ENCODE data around the gene FAM163B.

The FAM163B gene

DNA sequence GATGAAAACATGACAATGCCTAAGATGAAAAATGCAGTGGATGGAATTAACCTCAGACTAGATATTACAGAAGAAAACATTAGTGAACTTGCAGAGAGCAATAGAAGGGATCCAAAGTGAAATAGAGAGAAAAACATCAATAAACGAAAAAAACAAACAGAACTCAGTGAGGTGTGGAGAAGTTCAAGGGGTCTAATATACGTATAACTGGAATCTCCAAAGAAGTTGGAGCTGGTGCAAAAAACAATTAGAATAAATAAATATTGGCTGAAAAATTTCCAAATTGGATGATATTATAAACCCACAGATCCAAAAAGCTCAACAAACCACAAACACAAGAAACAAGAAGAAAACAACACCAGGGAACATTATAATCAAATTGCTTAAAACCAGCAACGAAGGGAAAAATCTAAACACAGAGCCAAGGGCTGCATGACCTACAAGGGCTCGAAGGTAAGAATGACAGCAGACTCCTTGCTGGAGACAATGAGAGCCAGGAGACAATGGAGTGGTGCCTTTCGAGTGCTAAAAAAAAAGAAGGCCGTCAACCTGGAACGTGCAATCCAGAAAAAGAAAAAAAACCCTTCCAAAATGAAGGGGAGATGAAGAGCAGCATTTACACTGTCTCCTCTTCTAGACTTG is 11.8 kb downstream of the FAM163B start:
- DNase-seq, result no peak

- no peak for DNase-seq
Observed at GRCh38 chr9:133595910-133596309, 13.3 kb downstream of the FAM163B start.

- no peak for DNase-seq
Observed at GRCh38 chr9:133594310-133594709, 14.9 kb downstream of the FAM163B start.

DNA sequence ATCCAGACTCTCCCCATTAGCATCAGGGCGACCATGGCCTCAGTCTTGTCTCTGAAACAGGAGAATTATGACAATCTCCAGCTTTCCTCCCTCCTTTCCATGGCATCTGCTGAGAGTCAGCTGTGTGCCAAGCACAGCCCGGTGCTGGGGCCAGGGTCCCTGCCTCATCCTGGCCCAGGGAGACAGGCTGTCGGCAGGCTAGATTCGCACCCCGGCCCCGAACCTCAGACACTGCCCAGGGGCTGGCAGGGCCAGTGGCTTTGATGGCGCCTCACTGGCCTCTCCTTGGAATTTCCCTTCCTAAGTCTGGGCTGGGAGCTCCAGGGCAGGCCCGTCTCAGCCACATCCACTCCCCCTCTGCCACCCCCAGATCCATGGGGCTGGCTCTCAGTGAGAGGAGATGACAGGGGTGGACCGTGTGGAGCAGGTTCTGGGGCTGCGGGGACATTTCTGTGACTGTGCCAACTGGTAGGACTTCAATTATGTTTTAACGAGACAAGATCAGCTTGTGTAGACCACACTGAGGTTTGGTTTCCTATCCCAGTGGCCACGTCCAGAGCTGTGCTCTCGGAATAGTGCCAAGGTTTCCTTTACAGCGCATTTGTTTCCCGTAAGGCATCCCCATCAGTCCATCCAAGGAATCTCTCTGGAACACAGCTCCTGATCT is 15.5 kb downstream of the FAM163B start:
- DNase-seq, result no peak

DNA sequence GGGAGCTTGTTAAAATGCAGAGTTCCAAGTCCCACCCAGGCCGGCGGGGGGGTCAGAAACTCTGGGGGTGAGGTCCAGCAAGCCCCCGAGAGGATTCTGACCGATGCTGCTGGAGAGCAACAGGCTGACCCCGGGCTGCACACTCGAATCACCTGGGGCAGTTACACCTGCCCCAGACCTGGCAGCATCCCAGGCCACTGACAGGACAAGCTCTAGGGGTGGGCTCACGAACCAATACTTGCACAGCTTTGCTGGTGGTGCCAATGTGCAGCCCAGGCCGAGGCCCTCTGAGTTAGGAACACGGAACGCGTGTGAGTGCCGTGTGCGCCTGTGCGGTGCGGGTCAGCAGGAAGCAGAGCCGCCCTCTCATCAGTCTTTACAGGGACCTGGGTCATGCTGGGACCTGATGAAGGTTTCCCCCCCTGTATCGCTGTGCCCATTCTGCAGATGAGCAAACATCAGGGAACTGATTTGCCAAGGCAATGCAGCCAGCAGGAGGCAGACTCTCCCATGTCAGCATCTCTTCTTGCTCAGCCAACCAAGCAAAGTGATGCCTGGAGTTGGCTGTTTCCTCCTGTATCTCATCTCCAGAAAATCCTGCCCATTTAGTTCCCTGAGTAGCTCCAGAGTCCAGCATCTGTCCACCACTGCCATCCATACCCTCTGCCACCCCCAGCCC is 16.3 kb downstream of the FAM163B start:
- DNase-seq, result peak in 1 of 5 donors; percentile 10

DNA sequence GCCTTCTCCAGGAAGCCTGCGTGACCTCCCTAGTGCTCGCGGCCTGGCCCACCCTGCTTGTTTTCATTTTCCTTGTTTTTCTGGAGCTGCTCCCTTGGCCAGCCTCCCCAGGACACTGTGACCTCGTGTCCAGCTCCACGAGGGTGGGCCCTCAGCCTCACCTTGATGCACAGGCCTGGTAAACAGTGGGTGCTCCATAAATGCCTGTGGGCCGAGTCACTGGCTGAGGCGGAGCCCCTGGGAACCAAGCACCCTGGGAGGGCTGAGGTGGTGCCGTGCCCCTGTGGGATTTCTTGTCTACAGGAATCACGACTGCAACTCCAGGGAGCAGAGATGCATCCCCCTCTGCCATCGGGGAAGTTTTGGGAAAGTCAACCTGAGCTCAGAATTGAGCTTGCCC is 17.2 kb downstream of the FAM163B start:
- no peak for DNase-seq

GRCh38 chr9:133591116-133591910 is 17.9 kb downstream of the FAM163B start:
- no peak for DNase-seq

- no peak for DNase-seq
Observed at GRCh38 chr9:133590231-133590855, 18.8 kb downstream of the FAM163B start.

- DNase-seq, result peak in 3 of 5 donors; percentile 7 to 32 (median 31)
Observed at GRCh38 chr9:133589454-133590227, 19.5 kb downstream of the FAM163B start.

GRCh38 chr9:133587466-133587865 is 21.7 kb downstream of the FAM163B start:
- no peak for DNase-seq

GRCh38 chr9:133587051-133587450 is 22.1 kb downstream of the FAM163B start:
- DNase-seq, result no peak

DNA sequence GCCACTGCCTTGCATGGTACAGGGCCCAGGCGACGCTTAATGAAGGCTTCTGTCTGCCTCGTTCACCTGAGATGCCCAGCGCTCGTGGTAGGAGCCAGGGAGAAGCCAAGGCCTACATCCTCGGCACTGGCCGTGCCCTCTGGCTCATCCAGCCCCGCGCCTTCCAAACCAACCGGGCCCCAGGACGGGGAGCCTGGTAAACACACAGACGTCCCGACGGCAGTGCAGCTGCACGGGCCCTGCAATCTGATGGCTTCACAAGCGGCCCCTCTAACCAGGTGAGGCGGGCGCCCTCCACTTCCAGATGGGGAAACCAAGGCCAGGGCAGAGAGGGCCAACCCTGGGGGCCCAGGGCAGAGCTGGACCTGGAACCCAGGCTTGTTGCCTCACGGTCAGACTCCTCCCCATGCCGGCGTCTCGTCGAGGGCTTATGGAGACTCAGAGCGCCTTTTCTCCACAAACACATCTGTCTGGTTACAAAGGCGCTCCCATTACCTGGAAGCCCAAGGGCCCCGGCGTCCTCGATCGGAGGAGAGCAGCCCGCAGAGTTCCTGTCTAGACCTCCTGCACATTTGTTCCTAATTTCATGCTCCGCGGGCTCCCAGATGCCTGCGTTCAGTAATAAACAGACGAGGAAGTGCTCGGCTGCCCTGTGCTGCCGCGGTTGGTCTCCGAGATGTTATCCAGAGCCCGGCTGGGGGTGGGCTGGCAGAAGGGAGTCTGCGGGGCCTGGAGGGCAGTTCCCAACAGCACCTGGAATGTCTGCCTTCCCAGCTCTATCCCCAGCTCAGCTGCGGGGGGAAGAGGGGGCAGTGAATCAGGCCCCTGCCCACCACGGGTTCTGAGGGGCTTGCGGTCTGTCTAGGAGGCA is 23.5 kb downstream of the FAM163B start:
- no peak for DNase-seq

GRCh38 chr9:133584559-133585476 is 24.4 kb downstream of the FAM163B start:
- DNase-seq, result no peak

GRCh38 chr9:133584167-133584558 is 25.0 kb downstream of the FAM163B start:
- no peak for DNase-seq

DNA sequence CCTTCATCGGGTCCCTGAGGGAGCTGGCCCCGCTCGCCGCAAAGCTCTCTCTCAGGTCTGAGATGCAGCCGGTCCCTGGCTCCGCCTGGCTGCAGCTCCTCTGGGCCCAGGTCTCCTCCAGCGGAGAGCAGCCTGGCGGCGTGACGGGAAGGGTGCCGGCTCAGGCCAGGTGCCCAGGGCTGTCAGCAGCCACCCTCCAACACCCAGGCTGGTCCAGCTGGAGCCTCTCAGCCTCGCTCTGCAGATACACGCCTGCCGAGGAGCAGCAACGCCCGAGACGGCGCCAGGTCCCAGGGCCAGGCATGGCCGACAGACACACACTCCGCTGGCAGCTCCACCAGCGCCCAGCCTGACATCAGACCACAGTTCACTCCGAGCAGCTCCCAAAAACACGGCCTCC is 25.6 kb downstream of the FAM163B start:
- no peak for DNase-seq

- no peak for DNase-seq
Observed at GRCh38 chr9:133583111-133583510, 26.1 kb downstream of the FAM163B start.

- no peak for DNase-seq
Observed at GRCh38 chr9:133582501-133583045, 26.6 kb downstream of the FAM163B start.

GRCh38 chr9:133581513-133582343 is 27.5 kb downstream of the FAM163B start:
- no peak for DNase-seq

DNA sequence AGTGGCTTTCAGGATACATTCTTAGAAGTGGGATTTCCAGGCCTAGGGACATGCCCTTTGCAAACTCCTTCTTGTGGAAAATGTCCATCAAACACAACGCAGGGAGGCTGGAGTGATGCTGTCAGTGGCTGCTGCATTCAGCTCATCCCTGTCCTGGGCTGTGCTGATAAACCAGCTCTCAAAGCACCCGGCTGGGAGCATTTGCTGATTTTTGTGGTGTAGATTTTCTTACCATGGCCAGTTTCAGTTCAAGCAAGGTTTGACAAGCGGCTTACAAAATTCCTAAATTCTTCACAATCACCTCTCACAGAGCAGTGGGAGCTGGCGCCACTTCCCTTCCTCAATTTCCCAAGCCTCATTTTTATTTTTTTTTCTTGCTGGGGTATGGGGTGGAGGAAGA is 28.2 kb downstream of the FAM163B start:
- no peak for DNase-seq

Data from T-helper 1 cell (primary cell).